ENCODE results near the gene NDE1. TPM values are rescaled to one million over a fixed set of nuclear protein-coding genes. Genes with fewer than 3 reads are reported as not detected.

Gene NDE1
- total and polyA plus RNA-seq, 9 of the 15 experiments (the other 6 are each of a cell fraction or from before 2014, with no cell fraction given): 3.1 to 59.9 (median 30.0) TPM

- Histone ChIP-seq H3K9ac (ENCODE audit: insufficient read depth in 1 of 2, low read depth in 2 of 2, low read length in 2 of 2) (no peak overlapping the region), H3K4me2 (ENCODE audit: insufficient read depth, low read length) (no peak overlapping the region), H3K9me3 (replicated peaks; ENCODE audit: control insufficient read depth, insufficient read depth, low read depth, low read length) (no peaks in the 10 kb centered on the region), H3K79me2 (ENCODE audit: control insufficient read depth, insufficient read depth, low read length) (no peaks in the 10 kb centered on the region), H4K20me1 (replicated peaks; ENCODE audit: control insufficient read depth, insufficient read depth, low read length) (no peaks in the 10 kb centered on the region), H3K27me3 (ENCODE audit: control insufficient read depth in 2 of 2, insufficient read depth in 2 of 2, low read length in 2 of 2) (no peaks in the 10 kb centered on the region), H3K27ac (ENCODE audit: extremely low read depth, low read depth, low read length) (no peak overlapping the region; the same call in 2 of the 3 replicates), H3K36me3 (ENCODE audit: control insufficient read depth, insufficient read depth, low read length) (peaks cover 51% of the 10 kb centered on the region; the same call in 2 of the 3 replicates), H3K4me1 (replicated peaks in 1 of 2; ENCODE audit: control insufficient read depth in 2 of 2, insufficient read depth in 2 of 2, low read length in 2 of 2) (peaks cover 0 to 2% of the 10 kb centered on the region in 2 experiments; a peak in 2 of 5 replicates), H2AFZ (ENCODE audit: low read depth, low read length) (no peak overlapping the region), H3K9me1 (ENCODE audit: control insufficient read depth, insufficient read depth, low read length) (no peaks in the 10 kb centered on the region), H3K4me3 (no peak overlapping the region)
- BruUV-seq (replicated peaks): no TSS peak
- no peak for FAIRE-seq
- in situ Hi-C loops (cut with MboI): loop anchor here (10.0 kb wide), 1 partner anchor 278 kb away; no protein-coding TSS in a partner anchor
- ATAC-seq: no peak
- CTCF ChIA-PET (ENCODE audit: low intra/inter-chr PET ratio): no interaction called here
- TF ChIP-seq POLR2AphosphoS5 (IDR thresholded peaks at IDR 0.05; ENCODE audit: control insufficient read depth, insufficient read depth, low read depth, low read length) (0 out of 2 replicates have a peak, but pooled peaks have one; percentile 18), ZNF347 (CRISPR knock-in tag; IDR thresholded peaks at IDR 0.05; ENCODE audit: low read depth) (no peak), ID3 (CRISPR knock-in tag; IDR thresholded peaks at IDR 0.05) (no peak), ID3 (tag; IDR thresholded peaks at IDR 0.05) (no peak)
- POLR2A ChIA-PET: interaction anchor here (0.8 to 1.0 kb wide), 3 partner anchors 12 to 51 kb away, joined by 3 to 4 read pairs (median 3); no protein-coding TSS in a partner anchor
- intact Hi-C loops (cut with micrococcal nuclease): no loop called here
- WGBS (ENCODE audit: insufficient coverage, low coverage, missing lambda C conversion rate): 83% methylated on average over 14 of the region's 14 CpGs
- no peak for DNase-seq (ENCODE audit: extremely low read depth in 1 of 4, low spot score in 3 of 4)
These were observed 53.1 kb downstream of the NDE1 start for GRCh38 chr16:15703029-15703736.
